GM23248 (cell line): ENCODE data around the gene CCDC32.

Experiments
- EZH2 ChIP-seq: fragments of 200-600 bp; sonication (generic); IDR thresholded peaks from 2 replicates; pipeline ENCODE4 v1.6.1; 2018; ENCODE audit warnings: antibody characterized with exemption, mild to moderate bottlenecking; ENCODE audit not compliant: insufficient read depth, poor library complexity, severe bottlenecking
- EZH2phosphoT487 ChIP-seq: fragments of 200-600 bp; sonication (generic); IDR thresholded peaks from 2 replicates; pipeline ENCODE4 v1.6.1; 2018; ENCODE audit warnings: antibody characterized with exemption, moderate library complexity, mild to moderate bottlenecking, low read depth; ENCODE audit not compliant: insufficient read depth

- TF ChIP-seq EZH2phosphoT487: no peak
- TF ChIP-seq EZH2: no peak
These were observed 57.8 kb downstream of the CCDC32 start for GRCh38 chr15:40506964-40507571.
